ENCODE measurements around the gene TOLLIP.

Gene TOLLIP

GRCh38 chr11:1240771-1241170 is 68.7 kb downstream of the TOLLIP start:
- DNase-seq, result no peak

DNA sequence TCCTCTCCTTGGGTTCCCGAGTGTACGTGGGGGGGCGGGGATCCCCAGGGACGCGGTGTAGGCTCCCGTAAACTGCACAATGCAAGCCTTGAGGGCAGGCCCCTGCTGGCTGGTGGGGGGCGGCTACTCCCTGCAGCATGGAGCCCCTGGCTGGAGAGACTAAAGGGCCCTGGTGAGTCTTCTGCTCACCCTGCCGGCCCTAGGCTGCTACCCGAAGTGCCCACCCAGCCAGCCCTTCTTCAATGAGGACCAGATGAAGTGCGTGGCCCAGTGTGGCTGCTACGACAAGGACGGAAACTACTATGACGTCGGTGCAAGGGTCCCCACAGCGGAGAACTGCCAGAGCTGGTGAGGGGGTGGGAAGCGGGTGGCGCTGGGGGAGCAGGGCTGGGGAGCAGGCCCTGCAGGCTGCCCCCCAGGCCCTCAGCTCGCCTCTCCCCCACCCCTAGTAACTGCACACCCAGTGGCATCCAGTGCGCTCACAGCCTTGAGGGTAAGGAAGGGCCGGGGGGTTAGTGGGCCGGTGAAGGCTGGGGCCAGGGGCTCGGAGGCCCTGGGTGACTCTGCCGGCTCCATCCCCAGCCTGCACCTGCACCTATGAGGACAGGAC is 69.7 kb downstream of the TOLLIP start:
- no peak for DNase-seq

- no peak for DNase-seq
Measured at GRCh38 chr11:1238767-1239595, 70.5 kb downstream of the TOLLIP start.

DNA sequence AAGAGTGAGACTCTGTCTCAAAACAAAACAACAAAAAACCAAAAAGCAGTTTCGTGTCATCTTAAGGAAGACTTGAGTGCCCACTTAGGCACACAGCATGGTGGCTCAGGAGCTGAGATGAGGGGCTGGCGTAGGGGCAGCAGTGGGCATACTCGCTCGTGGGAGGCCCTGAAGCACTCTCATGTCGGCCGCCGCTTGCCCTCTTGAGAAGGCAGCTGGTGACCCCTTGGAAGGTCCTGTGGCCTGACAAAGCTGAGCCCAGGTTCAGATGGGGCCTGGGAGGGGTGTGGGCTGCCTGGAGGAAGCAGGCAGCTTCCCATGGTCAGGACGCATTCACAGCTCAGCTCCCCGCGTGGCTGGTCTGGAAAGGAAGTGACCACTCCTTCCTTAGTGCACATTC is 71.6 kb downstream of the TOLLIP start:
- DNase-seq, result no peak

- DNase-seq, result no peak
Measured at GRCh38 chr11:1237128-1237580, 72.3 kb downstream of the TOLLIP start.

GRCh38 chr11:1236316-1237127 is 72.9 kb downstream of the TOLLIP start:
- no peak for DNase-seq

DNA sequence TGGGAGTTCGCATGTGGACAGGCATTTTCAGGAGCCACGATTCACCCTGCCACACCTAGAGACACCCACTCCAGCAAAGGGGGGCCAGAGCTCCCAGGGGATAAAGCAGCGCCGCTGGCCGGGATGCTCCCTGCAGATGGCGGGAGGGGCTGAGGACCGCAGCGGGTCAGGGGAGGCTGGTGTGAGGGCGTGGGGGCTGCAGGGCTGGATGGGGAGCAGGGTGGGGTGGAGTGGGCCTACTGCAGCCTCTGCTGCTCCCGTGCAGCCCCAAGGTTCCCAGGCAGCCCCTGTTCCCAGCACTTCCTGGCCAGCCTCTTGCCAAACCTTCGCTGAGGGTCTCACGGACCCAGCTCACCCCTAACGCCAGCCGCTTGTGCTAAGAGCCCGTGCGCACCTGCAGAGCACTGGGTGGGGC is 73.5 kb downstream of the TOLLIP start:
- DNase-seq, result no peak

DNA sequence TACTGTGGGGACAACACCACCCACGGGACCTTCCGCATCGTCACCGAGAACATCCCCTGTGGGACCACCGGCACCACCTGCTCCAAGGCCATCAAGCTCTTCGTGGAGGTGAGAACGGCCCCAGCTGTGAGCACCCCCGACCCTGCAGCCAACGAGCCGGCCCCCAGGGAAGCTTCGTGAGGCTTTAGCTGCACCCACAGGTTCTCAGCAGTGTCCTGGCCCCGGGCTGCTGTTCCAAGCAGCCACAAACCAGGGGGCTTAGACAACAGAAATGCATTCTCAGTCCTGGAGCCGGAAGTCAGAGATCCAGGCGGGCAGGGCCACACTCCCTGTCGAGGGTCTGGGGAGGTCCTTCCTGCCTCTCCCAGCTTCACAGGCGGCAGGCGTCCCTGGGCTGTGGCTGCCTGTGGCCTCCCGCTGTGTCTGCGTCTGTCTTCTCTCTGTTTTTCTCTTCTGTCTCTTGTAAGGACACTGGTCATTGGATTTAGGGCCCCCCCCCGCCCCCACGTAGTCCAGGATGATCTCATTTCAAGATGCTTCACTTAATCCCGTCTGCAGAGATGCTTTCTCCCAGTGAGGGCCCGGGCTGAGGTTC is 74.0 kb downstream of the TOLLIP start:
- no peak for DNase-seq

- DNase-seq, result no peak
Measured at GRCh38 chr11:1234771-1235305, 74.6 kb downstream of the TOLLIP start.

DNA sequence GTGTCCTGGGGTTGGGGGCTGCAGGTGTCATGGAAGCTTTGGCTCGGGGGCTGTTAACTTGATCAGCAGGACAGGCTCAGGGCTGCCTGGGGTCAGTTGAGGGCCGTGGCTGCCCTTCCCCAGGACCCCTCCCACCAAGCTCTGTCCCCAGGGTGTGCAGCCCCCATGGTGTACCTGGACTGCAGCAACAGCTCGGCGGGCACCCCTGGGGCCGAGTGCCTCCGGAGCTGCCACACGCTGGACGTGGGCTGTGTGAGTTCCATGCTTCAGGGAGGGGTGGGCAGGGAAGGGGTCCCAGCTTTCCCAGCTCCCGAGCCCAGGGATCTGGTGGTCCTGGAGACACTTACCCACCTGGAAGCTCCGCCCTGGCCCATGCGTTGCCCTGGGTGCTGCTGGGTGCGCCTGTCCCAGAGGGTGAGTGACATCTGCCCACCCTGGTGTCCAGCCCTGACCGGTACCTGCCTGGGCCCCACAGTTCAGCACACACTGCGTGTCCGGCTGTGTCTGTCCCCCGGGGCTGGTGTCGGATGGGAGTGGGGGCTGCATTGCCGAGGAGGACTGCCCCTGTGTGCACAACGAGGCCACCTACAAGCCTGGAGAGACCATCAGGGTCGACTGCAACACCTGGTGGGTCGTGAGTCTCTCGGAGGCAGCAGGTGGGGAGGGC is 75.2 kb downstream of the TOLLIP start:
- DNase-seq, result no peak

- DNase-seq, result no peak
Measured at GRCh38 chr11:1233351-1234053, 75.9 kb downstream of the TOLLIP start.

DNA sequence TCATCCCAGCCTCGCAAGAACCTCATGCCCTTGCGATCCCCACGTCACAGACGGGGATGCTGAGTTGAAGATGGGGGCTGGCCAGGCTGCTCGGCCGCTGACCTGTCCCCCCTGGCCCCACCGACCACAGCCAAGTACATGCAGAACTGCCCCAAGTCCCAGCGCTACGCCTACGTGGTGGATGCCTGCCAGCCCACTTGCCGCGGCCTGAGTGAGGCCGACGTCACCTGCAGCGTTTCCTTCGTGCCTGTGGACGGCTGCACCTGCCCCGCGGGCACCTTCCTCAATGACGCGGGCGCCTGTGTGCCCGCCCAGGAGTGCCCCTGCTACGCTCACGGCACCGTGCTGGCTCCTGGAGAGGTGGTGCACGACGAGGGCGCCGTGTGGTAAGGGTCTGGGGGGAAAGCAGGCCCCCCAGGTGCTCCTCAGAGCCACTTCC is 76.5 kb downstream of the TOLLIP start:
- DNase-seq, result no peak

GRCh38 chr11:1232021-1232882 is 77.2 kb downstream of the TOLLIP start:
- DNase-seq, result no peak

- DNase-seq, result no peak
Measured at GRCh38 chr11:1231396-1232020, 77.9 kb downstream of the TOLLIP start.

GRCh38 chr11:1230456-1231395 is 78.7 kb downstream of the TOLLIP start:
- no peak for DNase-seq

DNA sequence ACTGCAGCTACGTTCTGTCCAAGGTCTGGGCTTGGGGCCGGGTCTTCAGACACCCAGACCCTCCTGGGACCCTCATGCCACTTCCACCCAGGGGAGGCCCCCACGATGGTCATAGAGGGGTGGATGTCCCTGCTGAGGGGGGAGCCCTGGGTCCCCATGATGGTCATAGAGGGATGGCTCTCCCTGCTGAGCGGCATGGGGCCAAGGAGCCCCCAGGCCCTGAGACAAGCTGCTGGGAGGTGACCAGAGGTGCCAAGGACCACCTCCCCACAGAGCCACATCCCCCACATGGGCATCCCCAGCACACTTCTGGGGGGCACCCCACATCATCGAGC is 79.3 kb downstream of the TOLLIP start:
- DNase-seq, result no peak

DNA sequence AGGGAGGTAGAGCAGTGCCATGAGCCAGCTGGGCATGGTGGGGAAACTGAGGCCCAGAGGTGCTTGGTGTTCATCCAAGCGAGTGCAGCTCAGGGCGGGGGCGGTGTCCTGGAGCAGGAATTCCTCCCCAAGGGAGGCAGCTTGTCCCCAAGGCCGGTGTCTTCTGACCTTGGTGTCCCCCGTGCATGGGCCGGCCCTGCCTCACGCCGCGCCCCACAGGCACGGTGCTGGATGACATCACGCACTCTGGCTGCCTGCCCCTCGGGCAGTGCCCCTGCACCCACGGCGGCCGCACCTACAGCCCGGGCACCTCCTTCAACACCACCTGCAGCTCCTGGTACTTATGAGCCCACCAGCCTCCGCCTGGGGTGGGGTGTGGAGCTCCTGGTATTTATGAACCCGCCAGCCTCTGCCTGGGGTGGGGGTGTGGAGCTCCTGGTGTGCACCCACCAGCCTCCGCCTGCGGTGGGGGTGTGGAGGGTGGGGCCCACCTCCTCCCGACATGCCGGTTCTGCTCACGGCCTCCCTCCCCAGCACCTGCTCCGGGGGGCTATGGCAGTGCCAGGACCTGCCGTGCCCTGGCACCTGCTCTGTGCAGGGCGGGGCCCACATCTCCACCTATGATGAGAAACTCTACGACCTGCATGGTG is 79.8 kb downstream of the TOLLIP start:
- DNase-seq, result no peak

GRCh38 chr11:1228921-1229451 is 80.4 kb downstream of the TOLLIP start:
- no peak for DNase-seq
